HG03432 (cell line): ENCODE measurements around the gene EFCAB7.
A peak's percentile ranks its signal among the peaks of the same experiment; 100 is the strongest.
"Not testable (repeated sequence)": the region's sequence is repeated elsewhere in the genome, so short reads cannot be mapped to it uniquely, and the experiment has no call there.

Experiments used
- ATAC-seq: cut with Tn5 transposase; IDR thresholded peaks from one replicate; pipeline ENCODE4 v1.9.1; 2021; ENCODE audit warnings: mild to moderate bottlenecking, moderate library complexity; ENCODE audit not compliant: unreplicated experiment

The EFCAB7 gene

GRCh38 chr1:63548303-63548702 is 25.0 kb downstream of the EFCAB7 start:
- no peak for ATAC-seq

- ATAC-seq = no peak
These were observed 25.6 kb downstream of the EFCAB7 start for GRCh38 chr1:63548877-63549276.

- no peak for ATAC-seq
These were observed 32.2 kb downstream of the EFCAB7 start for GRCh38 chr1:63555480-63555879.

- peak; percentile 58 for ATAC-seq
These were observed 34.2 kb downstream of the EFCAB7 start for GRCh38 chr1:63557365-63557987.

GRCh38 chr1:63559357-63559756 is 36.0 kb downstream of the EFCAB7 start:
- no peak for ATAC-seq

GRCh38 chr1:63563745-63564144 is 40.4 kb downstream of the EFCAB7 start:
- no peak for ATAC-seq

- no peak for ATAC-seq
These were observed 45.7 kb downstream of the EFCAB7 start for GRCh38 chr1:63569068-63569467.

GRCh38 chr1:63569640-63570316 is 46.5 kb downstream of the EFCAB7 start:
- ATAC-seq = no peak

GRCh38 chr1:63572686-63573085 is 49.4 kb downstream of the EFCAB7 start:
- not testable (repeated sequence) for ATAC-seq

- ATAC-seq = not testable (repeated sequence)
These were observed 51.0 kb downstream of the EFCAB7 start for GRCh38 chr1:63574203-63574796.

- ATAC-seq = peak; percentile 64
These were observed 52.1 kb downstream of the EFCAB7 start for GRCh38 chr1:63575340-63575826.

- ATAC-seq = not testable (repeated sequence)
These were observed 63.0 kb downstream of the EFCAB7 start for GRCh38 chr1:63586326-63586725.

GRCh38 chr1:63590166-63590560 is 66.8 kb downstream of the EFCAB7 start:
- no peak for ATAC-seq

GRCh38 chr1:63592536-63593302 is 69.4 kb downstream of the EFCAB7 start:
- no peak for ATAC-seq

GRCh38 chr1:63593303-63593885 is 70.1 kb downstream of the EFCAB7 start, which contains the start of gene PGM1:
PGM1 (plus strand) TSS chr1:63593411; CDS start chr1:63593489, 78 bp downstream.
- peak; percentile 82 for ATAC-seq

GRCh38 chr1:63593886-63594605 is 70.7 kb downstream of the EFCAB7 start:
- peak; percentile 61 for ATAC-seq

- no peak for ATAC-seq
These were observed 72.1 kb downstream of the EFCAB7 start for GRCh38 chr1:63595435-63595834.

- no peak for ATAC-seq
These were observed 76.5 kb downstream of the EFCAB7 start for GRCh38 chr1:63599799-63600198.

- ATAC-seq = no peak
These were observed 76.9 kb downstream of the EFCAB7 start for GRCh38 chr1:63600248-63600647.

GRCh38 chr1:63601061-63601460 is 77.7 kb downstream of the EFCAB7 start:
- ATAC-seq = no peak
